Measurements from ENCODE around the gene IFT25.

IFT25 gene

GRCh38 chr1:53902235-53903138 is 43.0 kb downstream of the IFT25 start:
- Histone ChIP-seq H3K36me3 (no peaks in the 10 kb centered on the region), H3K27me3 (no peaks in the 10 kb centered on the region), H3K27ac (peak overlapping the region in 1 of 2 donors; percentile 33), H3K9me3 (no peaks in the 10 kb centered on the region), H3K4me3 (no peak overlapping the region), H3K4me1 (peaks cover 0 to 36% (median 27%) of the 10 kb centered on the region in 4 donors)
- DNase-seq, result no peak
- intact Hi-C loops (cut with DNase I; ENCODE audit: low total_unique reads), result no loop called here
- no peak for TF ChIP-seq CTCF (IDR thresholded peaks at IDR 0.05)

- H3K4me3 ChIP-seq, result no peak overlapping the region
- H3K27me3 ChIP-seq, result no peaks in the 10 kb centered on the region
- H3K27ac ChIP-seq, result peak overlapping the region in 1 of 2 donors; percentile 71
- peaks cover 0 to 58% (median 42%) of the 10 kb centered on the region in 4 donors for H3K4me1 ChIP-seq
- intact Hi-C loops (cut with DNase I; ENCODE audit: low total_unique reads), result no loop called here
- H3K9me3 ChIP-seq, result no peaks in the 10 kb centered on the region
- TF ChIP-seq CTCF (IDR thresholded peaks at IDR 0.05), result no peak
- DNase-seq, result no peak
- H3K36me3 ChIP-seq, result no peaks in the 10 kb centered on the region
These were observed 45.8 kb downstream of the IFT25 start for GRCh38 chr1:53899708-53900107.

- DNase-seq, result no peak
- H3K27ac ChIP-seq, result peak overlapping the region; percentile 23 to 71
These were observed 46.3 kb downstream of the IFT25 start for GRCh38 chr1:53899206-53899628.

GRCh38 chr1:53896635-53897229 is 48.8 kb downstream of the IFT25 start:
- H3K27ac ChIP-seq, result peak overlapping the region; percentile 40 to 71
- intact Hi-C loops (cut with DNase I; ENCODE audit: low total_unique reads), result loop anchor here (2.0 kb wide), 1 partner anchor 48 kb away; the partner anchor contains the start of gene IFT25

More at GRCh38 chr1:53899206-53899628, 46.3 kb downstream of the IFT25 start:
- Histone ChIP-seq H3K36me3 (no peaks in the 10 kb centered on the region), H3K27me3 (no peaks in the 10 kb centered on the region), H3K9me3 (no peaks in the 10 kb centered on the region), H3K4me1 (peaks cover 0 to 58% (median 42%) of the 10 kb centered on the region in 4 donors), H3K4me3 (peak overlapping the region in 1 of 2 donors; percentile 4)
- no peak for TF ChIP-seq CTCF (IDR thresholded peaks at IDR 0.05)
- intact Hi-C loops (cut with DNase I; ENCODE audit: low total_unique reads), result no loop called here

GRCh38 chr1:53895421-53895820 is 50.1 kb downstream of the IFT25 start:
- Histone ChIP-seq H3K27ac (no peak overlapping the region), H3K27me3 (no peaks in the 10 kb centered on the region), H3K36me3 (no peaks in the 10 kb centered on the region), H3K4me1 (peaks cover 0 to 52% (median 42%) of the 10 kb centered on the region in 4 donors), H3K4me3 (no peak overlapping the region), H3K9me3 (no peaks in the 10 kb centered on the region)
- TF ChIP-seq CTCF (IDR thresholded peaks at IDR 0.05), result no peak
- intact Hi-C loops (cut with DNase I; ENCODE audit: low total_unique reads), result no loop called here
- DNase-seq, result no peak

More at GRCh38 chr1:53896635-53897229, 48.8 kb downstream of the IFT25 start:
- H3K36me3 ChIP-seq, result no peaks in the 10 kb centered on the region
- DNase-seq, result peak; percentile 27 to 77
- H3K4me1 ChIP-seq, result peaks cover 0 to 48% (median 38%) of the 10 kb centered on the region in 4 donors
- no peaks in the 10 kb centered on the region for H3K9me3 ChIP-seq
- no peaks in the 10 kb centered on the region for H3K27me3 ChIP-seq
- TF ChIP-seq CTCF (IDR thresholded peaks at IDR 0.05), result no peak
- no peak overlapping the region for H3K4me3 ChIP-seq

All from tibial artery (tissue), 4 donors.